ENCODE data around the gene TOM1L2.
"Not testable (repeated sequence)": the region's sequence is repeated elsewhere in the genome, so short reads cannot be mapped to it uniquely, and the experiment has no call there.

The TOM1L2 gene

GRCh38 chr17:17972126-17972951 lies at the start of gene TOM1L2, which contains the start of gene DRC3:
Gene TOM1L2 (minus strand): TSS chr17:17972400. CDS start chr17:17972313, 87 bp downstream.
Gene DRC3 (plus strand): TSS chr17:17972862. CDS start chr17:17977599, 4,737 bp downstream.
- peak; percentile 100 for DNase-seq (ENCODE audit: low spot score)

GRCh38 chr17:18021372-18021771 lies 49.2 kb upstream of the TOM1L2 start:
- DNase-seq (ENCODE audit: low spot score), result no peak

- DNase-seq (ENCODE audit: low spot score), result no peak
These were observed 48.8 kb upstream of the TOM1L2 start for GRCh38 chr17:18020971-18021370.

- no peak for DNase-seq (ENCODE audit: low spot score)
These were observed 47.6 kb upstream of the TOM1L2 start for GRCh38 chr17:18019838-18020154.

- no peak for DNase-seq (ENCODE audit: low spot score)
These were observed 46.3 kb upstream of the TOM1L2 start for GRCh38 chr17:18018411-18018921.

DNA sequence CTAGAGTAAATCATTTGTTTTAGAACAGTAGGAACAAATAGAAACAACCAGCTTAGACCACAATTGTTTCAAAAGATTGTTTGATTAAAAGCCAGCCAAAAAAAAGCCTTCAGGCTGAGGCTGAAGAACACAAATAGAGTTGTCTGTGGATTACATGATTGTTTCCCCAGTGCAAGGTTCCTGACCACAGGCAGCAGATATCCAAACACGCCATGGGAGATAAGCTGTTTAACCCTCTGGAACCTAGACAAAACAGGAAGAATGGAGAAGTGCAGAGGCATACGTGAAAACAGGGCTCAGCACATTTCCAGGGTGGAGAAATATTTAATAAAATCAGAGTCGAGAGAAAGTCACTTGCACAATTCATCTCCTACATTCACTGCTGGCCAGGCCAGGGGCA lies 45.8 kb upstream of the TOM1L2 start:
- DNase-seq (ENCODE audit: low spot score), result no peak

DNA sequence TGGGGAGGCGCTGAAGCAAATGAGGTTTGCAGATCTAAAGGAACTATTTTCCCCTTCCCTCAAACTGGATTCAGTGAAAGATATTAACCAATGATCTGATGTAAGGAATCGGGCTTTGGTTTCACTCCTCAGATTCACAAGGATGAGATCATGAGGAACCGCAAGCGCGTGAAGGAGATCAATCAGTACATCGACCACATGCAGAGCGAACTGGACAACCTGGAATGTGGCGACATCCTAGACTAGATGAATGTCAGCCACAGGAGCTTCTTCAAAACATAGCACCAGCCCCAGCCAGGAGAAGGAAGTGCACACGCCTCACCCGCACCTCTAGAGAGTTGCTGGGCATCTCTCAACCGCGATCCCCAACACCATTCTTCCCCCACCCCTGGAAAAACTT lies 44.2 kb upstream of the TOM1L2 start:
- no peak for DNase-seq (ENCODE audit: low spot score)

GRCh38 chr17:18015593-18015992 lies 43.4 kb upstream of the TOM1L2 start:
- DNase-seq (ENCODE audit: low spot score), result no peak

GRCh38 chr17:18014006-18014405 lies 41.8 kb upstream of the TOM1L2 start:
- DNase-seq (ENCODE audit: low spot score), result no peak

GRCh38 chr17:18011286-18011685 lies 39.1 kb upstream of the TOM1L2 start:
- no peak for DNase-seq (ENCODE audit: low spot score)

- DNase-seq (ENCODE audit: low spot score), result no peak
These were observed 37.6 kb upstream of the TOM1L2 start for GRCh38 chr17:18009609-18010420.

GRCh38 chr17:18008496-18009268 lies 36.5 kb upstream of the TOM1L2 start:
- DNase-seq (ENCODE audit: low spot score), result no peak

- no peak for DNase-seq (ENCODE audit: low spot score)
These were observed 34.5 kb upstream of the TOM1L2 start for GRCh38 chr17:18006495-18007239.

DNA sequence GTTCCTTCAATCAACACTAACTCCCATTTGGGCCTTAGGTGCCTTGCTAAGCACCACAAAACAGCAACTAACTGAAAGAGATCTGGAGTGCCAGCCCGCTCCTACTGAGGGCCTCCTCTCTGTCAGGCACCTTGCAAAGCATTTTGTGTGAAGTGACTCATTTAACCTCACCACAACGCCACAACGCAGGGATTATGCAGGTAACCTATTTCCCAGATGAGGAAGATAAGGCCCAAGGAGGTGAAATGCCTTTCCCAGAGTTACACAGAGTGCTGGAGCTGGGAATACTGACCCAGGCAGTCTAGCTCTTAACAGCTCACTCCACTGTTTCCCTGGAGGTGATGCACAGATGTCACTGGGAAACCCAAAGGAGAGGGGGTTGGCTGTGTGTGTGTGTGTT lies 33.3 kb upstream of the TOM1L2 start:
- DNase-seq (ENCODE audit: low spot score), result no peak

DNA sequence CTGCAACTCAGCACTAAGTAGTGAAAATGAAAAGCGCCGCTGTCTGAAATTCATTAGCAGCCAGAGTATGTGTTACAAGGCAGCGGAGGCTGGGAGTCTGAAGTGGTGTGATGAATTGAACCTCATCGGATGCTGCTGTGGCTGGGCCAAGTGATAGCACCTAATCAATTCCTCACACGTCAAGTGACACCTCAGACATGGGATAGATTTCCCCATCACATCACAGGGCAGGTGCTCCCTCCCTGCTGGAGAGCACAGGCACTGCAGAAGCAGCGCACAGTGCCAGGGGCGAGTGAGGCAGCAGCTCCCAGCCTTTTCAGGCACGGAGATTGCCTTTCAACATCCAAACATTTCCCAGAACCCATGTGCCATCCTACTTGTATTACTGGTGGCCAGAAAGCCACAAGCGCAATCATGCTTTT lies 32.7 kb upstream of the TOM1L2 start:
- no peak for DNase-seq (ENCODE audit: low spot score)

DNA sequence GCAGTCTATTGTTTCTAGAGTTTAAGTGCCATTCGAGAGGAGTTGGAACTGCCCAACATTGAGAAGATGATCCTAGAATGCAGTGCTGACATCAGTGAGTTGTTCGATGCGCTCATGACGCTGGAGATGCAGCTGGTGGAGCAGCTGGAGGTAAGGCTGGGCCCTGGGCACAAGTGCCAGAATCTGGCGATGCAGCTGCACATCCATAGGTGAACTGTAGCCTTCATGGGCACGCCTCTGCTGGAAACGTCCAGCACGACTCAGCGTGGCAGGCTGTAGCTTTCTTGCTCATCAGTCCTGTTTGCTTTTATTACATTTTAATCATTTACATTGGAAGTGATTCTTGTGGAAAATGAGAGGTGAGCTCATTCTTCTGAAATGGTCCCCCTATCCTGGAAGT lies 32.1 kb upstream of the TOM1L2 start:
- no peak for DNase-seq (ENCODE audit: low spot score)

DNA sequence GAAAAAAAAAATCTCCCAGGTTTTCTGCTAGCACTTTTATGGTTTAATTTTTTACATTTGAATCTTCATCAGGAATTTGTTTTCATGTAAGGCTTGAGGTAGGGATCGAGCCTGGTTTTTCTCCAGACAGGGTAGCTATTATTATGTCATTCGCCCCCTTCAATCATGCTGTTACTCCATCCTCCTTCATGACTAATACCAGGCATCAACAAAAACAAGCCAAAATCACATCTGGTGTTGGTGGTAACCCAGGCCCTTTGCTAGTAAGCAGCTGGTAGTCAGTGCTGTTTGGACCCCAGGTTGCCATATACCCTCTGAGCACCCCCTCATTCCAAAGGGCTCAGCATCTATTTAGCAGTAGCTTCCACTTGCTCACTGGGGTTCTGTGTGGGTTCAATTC lies 30.0 kb upstream of the TOM1L2 start:
- no peak for DNase-seq (ENCODE audit: low spot score)

DNA sequence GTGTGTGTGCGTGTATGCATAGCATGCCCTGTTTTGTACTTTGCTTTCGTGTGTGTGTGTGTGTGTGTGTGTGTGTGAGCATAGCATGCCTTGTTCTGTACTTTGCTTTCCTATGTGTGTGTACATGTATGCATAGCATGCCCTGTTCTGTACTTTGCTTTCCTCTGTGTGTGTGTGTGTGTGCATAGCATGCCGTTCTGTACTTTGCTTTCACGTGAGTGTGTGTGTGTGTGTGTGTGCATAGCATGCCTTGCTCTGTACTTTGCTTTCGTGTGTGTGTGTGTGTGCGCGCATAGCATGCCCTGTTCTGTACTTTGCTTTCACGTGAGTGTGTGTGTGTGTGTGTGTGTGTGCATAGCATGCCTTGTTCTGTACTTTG lies 27.8 kb upstream of the TOM1L2 start:
- DNase-seq (ENCODE audit: low spot score), result no peak

DNA sequence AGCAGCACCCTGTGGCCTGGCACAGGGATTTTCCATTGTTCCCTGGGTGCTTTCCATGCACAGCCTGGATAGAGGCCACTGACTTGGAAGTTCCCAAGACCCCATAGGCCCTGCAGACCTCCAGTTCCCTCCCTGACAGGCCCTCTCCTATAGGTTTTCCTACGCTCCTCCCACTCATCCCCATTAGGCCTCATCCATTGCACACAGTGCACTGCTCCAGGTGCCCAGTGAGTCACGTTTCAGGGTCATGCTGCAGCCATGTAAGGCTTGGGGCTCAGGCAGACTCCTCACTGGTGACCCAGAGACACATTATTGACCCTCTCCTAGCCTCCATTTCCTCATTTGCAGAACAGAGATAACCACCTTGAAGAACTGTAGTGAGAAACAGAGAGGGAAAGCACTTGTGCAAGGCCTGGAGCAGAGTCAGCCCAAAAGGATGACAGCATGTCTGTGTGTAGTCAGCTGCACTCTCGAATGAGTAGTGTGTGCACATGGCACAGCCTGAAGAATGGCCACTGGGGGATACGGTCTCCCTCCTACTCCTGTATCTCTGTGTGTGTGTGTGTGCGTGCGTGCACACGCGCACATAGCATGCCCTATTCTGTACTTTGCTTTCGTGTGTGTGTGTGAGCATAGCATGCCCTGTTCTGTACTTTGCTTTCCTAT lies 27.3 kb upstream of the TOM1L2 start:
- no peak for DNase-seq (ENCODE audit: low spot score)

GRCh38 chr17:17998934-17999333 lies 26.7 kb upstream of the TOM1L2 start:
- no peak for DNase-seq (ENCODE audit: low spot score)

DNA sequence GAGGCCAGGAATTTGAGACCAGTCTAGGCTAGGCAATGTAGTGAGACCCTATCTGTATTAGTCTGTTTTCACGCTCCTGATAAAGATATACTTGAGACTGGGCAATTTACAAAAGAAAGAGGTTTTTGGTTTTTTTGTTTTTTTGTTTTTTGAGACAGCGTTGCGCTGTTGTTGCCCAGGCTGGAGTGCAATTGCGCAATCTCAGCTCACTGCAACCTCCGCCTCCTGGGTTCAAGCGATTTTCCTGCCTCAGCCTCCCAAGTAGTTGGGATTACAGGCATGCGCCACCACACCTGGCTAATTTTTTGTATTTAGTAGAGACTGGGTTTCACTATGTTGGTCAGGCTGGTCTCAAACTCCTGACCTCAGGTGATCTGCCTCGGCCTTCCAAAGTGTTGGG lies 23.7 kb upstream of the TOM1L2 start:
- not testable (repeated sequence) for DNase-seq (ENCODE audit: low spot score)
